ENCODE measurements around the gene TMEM214.

TMEM214 gene

DNA sequence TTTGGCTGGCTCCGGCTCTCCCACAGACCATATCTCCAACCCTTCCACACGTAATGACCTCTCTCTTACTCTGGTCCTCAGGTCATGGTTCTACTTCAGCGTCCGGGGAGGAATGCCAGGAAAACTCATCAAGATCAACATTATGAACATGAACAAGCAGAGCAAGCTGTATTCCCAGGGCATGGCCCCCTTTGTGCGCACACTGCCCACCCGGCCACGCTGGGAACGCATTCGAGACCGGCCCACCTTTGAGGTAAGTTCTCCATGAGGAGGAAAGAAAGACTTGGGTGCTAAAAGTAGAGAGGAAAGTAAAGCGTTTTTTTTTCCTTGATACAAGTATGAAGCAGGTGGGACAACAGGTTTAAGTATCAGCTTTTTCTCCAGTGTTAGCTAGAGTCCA is 20.6 kb downstream of the TMEM214 start:
- H3K4me3 ChIP-seq (replicated peaks in 1 of 2; ENCODE audit: low read depth in 2 of 2, low read length in 2 of 2): no peak overlapping the region
- DNase-seq (ENCODE audit: low read depth in 2 of 2): no peak
- TF ChIP-seq, protein P1, sequence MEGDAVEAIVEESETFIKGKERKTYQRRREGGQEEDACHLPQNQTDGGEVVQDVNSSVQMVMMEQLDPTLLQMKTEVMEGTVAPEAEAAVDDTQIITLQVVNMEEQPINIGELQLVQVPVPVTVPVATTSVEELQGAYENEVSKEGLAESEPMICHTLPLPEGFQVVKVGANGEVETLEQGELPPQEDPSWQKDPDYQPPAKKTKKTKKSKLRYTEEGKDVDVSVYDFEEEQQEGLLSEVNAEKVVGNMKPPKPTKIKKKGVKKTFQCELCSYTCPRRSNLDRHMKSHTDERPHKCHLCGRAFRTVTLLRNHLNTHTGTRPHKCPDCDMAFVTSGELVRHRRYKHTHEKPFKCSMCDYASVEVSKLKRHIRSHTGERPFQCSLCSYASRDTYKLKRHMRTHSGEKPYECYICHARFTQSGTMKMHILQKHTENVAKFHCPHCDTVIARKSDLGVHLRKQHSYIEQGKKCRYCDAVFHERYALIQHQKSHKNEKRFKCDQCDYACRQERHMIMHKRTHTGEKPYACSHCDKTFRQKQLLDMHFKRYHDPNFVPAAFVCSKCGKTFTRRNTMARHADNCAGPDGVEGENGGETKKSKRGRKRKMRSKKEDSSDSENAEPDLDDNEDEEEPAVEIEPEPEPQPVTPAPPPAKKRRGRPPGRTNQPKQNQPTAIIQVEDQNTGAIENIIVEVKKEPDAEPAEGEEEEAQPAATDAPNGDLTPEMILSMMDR (IDR thresholded peaks at IDR 0.05; ENCODE audit: low read depth, low read length): no peak

DNA sequence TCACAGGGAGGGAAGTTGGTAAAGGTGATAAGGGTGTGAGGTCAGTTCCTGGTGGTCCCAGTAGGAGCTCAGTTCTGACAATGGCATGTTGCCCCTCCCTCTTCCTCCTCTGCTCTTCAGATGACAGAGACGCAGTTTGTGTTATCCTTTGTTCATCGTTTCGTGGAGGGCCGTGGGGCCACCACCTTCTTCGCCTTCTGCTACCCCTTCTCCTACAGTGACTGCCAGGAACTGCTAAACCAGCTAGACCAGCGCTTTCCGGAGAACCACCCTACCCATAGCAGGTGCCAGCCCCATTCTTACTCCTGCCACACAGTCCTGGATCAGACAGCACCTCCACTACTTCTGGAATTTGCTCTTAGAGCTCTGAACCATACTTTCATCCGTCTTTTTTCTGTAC is 21.0 kb downstream of the TMEM214 start:
- DNase-seq (ENCODE audit: low read depth in 2 of 2): no peak
- TF ChIP-seq, protein P1 (IDR thresholded peaks at IDR 0.05; ENCODE audit: low read depth, low read length): no peak
- H3K4me3 ChIP-seq (replicated peaks in 1 of 2; ENCODE audit: low read depth in 2 of 2, low read length in 2 of 2): no peak overlapping the region

DNA sequence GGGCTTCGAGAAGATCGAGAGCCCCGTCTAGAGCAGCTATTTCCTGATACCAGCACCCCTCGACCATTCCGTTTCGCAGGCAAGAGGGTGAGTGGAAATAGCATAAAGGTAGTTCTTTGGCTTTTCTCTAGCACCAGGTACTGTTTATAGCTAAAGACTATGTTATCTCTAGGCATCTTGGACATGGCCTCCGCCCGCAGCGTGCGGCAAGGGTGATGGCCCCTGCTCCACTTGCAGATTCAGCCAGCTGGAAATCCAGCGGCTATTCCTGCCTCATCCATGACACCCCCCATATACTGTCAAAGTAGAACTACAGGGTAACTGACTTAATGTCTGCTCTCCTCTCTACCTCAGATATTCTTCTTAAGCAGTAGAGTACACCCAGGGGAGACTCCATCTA is 22.0 kb downstream of the TMEM214 start:
- TF ChIP-seq, protein P1 (IDR thresholded peaks at IDR 0.05; ENCODE audit: low read depth, low read length): no peak
- no peak for DNase-seq (ENCODE audit: low read depth in 2 of 2)
- no peak overlapping the region for H3K4me3 ChIP-seq (replicated peaks in 1 of 2; ENCODE audit: low read depth in 2 of 2, low read length in 2 of 2)

- DNase-seq (ENCODE audit: low read depth in 2 of 2): no peak
- H3K4me3 ChIP-seq (replicated peaks in 1 of 2; ENCODE audit: low read depth in 2 of 2, low read length in 2 of 2): no peak overlapping the region
- TF ChIP-seq, protein P1 (IDR thresholded peaks at IDR 0.05; ENCODE audit: low read depth, low read length): no peak
Measured at GRCh38 chr2:27057184-27057583, 24.4 kb downstream of the TMEM214 start.

DNA sequence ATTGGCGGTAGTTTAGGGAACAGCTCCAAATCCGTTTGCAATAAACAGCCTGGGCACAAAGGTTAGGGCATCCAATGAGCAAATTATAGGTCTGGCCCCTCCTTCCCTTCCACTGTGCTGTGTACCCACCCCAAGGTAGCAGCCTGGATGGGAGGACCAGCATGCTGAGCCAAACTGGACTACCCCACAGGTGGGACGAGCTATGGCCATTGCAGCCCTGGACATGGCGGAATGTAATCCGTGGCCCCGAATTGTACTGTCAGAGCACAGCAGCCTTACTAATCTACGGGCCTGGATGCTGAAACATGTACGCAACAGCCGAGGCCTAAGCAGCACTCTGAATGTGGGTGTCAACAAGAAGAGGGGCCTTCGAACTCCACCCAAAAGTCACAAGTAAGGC is 25.4 kb downstream of the TMEM214 start:
- H3K4me3 ChIP-seq (replicated peaks in 1 of 2; ENCODE audit: low read depth in 2 of 2, low read length in 2 of 2): no peak overlapping the region
- TF ChIP-seq, protein P1 (IDR thresholded peaks at IDR 0.05; ENCODE audit: low read depth, low read length): no peak
- no peak for DNase-seq (ENCODE audit: low read depth in 2 of 2)

DNA sequence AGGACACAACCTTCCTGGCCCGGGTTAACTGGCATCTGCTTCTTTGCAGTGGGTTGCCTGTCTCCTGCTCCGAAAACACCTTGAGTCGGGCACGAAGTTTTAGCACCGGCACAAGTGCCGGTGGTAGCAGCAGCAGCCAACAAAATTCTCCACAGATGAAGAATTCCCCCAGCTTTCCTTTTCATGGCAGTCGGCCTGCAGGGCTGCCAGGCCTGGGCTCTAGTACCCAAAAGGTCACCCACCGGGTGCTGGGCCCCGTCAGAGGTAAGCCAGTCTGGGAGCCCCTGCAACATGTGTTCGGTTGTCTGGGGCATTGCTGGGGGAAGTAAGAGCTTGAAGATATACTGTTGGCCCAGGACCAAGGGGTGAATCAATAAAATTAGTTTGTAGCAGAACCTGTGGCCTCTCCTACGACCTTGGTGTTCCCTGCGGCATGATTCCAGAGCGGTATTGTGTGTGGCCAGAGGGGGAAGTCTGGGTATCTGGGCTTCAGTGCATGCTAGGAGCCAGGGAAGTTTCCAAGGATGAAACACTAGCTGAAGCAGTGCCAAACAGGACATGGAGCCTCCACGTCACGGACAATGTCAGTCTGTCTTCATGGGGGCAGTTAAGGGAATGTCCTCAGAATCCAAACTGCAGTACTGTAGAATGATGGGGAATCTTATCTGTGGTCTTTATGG is 26.5 kb downstream of the TMEM214 start:
- TF ChIP-seq, protein P1 (IDR thresholded peaks at IDR 0.05; ENCODE audit: low read depth, low read length): no peak
- peak; percentile 37 to 80 for DNase-seq (ENCODE audit: low read depth in 2 of 2)

DNA sequence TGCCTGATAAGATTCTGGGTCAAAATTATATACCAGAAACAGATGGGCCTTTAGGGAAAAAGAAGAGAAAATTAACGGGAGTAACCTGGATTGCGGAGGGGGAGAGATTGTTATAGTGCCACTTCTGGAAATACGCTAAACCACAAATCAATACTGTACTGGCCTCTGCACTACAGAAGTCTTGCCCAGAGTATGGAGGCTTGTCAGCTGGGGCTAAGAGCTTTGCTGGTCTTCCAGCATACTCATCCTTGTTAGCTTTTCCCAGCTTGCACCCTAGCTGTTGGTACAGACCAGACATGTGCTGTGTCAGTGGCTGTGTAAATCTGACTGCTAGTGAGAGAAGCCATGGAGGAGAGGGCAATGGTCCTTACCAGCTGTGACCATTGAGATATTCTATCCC is 27.6 kb downstream of the TMEM214 start:
- no peak overlapping the region for H3K4me3 ChIP-seq (replicated peaks in 1 of 2; ENCODE audit: low read depth in 2 of 2, low read length in 2 of 2)
- TF ChIP-seq, protein P1 (IDR thresholded peaks at IDR 0.05; ENCODE audit: low read depth, low read length): no peak
- DNase-seq (ENCODE audit: low read depth in 2 of 2): no peak

More for the DNA sequence above, 26.5 kb downstream of the TMEM214 start:
- no peak overlapping the region for H3K4me3 ChIP-seq (replicated peaks in 1 of 2; ENCODE audit: low read depth in 2 of 2, low read length in 2 of 2)

All from cardiac fibroblast (primary cell).